DMS 273 treated with DMSO at 0.1 percent for 48 hours (cell line): ENCODE measurements around the gene MAP4.
A peak's percentile ranks its signal among the peaks of the same experiment; 100 is the strongest.

ENCODE experiments used
- DNase-seq: peaks from one replicate; lab custom pipeline; 2025; lab: John Stamatoyannopoulos, UW

The MAP4 gene

GRCh38 chr3:47971081-47971480 is 45.1 kb downstream of the MAP4 start:
- no peak for DNase-seq

GRCh38 chr3:47964740-47965139 is 51.5 kb downstream of the MAP4 start:
- no peak for DNase-seq

- DNase-seq, result no peak
Observed at GRCh38 chr3:47961815-47962606, 54.2 kb downstream of the MAP4 start.

DNA sequence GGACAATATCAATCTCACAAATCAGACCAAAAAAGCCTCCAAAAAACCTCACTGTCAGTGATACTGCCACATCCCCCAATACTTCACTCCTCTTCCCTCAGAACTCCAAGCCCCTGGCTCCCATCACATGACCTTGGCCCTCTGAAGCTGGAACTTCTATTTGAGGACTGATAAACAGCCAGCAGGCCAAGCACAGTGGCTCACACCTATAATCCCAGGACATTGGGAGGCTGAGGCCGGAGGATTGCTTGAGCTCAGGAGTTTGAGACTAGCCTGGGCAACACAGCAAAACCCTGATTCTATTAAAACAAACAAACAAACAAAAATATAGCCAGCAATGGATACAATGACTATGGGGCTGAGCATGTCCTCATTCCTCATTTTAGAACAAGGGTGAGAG is 55.2 kb downstream of the MAP4 start:
- no peak for DNase-seq

DNA sequence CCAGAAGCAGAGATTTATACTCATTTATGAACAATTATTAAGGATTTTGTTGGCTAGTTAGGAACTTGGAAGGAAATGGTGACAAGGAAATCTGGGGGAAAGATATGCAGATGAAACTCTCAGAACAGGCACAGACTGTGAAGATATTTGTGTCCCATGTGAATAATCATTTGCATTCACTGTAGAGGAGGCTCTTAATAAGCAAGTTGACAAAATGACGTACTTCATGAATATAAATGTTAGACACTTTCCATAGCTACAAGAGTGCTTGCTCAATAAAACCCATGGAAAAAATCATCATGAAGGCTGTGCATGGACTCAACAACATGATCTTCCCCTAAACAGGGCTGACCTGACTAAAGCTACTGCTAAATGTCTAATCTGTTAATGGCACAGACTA is 59.7 kb downstream of the MAP4 start:
- DNase-seq, result no peak

GRCh38 chr3:47954567-47954966 is 61.6 kb downstream of the MAP4 start:
- no peak for DNase-seq

- no peak for DNase-seq
Observed at GRCh38 chr3:47950453-47951169, 65.6 kb downstream of the MAP4 start.

DNA sequence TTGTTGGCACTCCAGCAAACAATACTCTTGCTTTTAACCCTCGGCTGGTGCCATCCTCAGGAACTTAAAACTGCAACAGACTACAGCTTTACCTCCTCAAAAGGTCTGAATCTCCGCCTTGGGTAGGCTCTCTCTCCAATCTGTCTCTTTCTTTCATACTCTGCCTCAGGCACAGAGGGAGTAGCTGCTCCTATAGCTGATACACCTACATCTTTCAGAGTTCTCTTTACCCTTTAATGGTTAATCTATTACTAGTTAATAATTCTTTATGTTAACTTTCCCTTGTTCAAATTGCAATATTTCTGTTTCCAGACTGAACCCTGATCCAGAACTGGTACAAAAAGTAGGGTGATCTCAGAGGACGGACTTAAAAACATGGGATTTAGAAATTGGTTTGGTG is 66.2 kb downstream of the MAP4 start:
- no peak for DNase-seq

DNA sequence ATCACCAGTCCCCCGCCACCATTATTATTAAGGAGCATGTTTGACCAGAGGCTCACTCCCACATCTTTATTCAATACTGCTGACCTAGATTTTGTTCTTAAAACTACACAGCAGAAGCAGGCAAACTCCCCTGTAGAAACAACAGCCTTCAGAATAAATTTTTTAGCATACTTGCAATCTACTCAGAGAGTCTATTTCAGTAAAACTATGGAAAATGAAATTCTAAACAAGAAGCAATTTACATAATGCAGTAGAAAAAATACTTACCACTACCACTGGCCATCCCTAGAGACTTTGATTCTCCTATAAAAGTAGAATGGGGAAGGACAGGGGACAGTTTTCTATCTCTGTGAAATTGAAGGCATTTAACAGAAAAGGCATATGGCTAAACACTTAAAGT is 76.0 kb downstream of the MAP4 start:
- no peak for DNase-seq

DNA sequence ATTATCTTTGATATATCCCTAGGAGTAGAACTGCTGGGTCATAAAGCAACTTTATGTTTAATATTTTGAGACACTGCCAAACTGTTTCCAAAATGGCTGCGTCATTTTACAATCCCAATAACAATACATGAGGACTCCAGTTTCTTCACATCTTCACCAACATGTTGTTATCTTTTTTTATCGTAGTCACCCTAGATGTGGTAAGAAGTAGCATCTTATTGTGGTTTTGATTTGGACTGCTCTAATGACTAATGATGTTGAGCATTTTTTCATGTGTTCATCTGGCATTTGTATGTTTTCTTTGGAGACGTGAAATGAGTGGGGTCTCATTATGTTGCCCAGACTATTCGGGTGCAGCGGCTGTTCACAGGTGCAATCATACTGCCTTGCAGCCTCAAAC is 83.8 kb downstream of the MAP4 start:
- DNase-seq, result no peak

- no peak for DNase-seq
Observed at GRCh38 chr3:47930979-47931378, 85.2 kb downstream of the MAP4 start.

DNA sequence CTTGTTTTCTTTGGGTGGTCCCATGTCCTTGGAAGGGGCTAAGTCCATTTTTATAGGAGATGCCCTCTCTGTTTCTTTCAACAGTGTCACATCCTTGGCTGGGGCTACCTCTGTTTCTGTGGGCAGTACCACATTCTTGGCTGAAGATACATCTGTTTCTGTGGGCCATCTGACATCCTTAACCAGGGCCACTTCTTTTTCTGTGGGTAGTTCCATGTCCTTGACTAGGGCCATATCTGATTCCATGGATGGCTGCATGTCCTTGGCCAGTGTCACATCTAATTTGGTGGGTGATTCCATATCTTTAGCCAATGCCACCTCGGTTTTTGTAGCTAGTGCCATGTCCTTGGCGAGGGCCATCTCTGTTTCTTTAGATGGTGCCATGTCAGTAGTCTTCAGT is 99.5 kb downstream of the MAP4 start:
- no peak for DNase-seq

DNA sequence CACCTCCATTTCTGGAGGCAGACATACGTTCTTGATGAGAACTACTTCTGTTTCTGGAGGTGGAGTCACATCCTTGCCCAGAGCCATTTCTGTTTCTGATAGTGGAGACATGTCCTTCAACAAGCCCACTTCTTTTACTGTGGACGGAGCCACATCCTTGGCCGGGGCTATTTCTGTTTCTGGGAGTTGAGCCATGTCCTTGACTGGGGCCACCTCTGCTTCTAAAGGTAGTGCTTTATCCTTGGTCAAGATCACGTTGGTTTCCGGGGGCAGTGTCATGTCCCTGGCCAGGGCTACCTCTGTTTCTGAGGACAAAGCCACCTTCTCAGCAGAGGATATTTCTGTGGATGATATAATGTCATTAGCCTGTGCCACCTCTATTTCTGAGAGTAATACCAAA is 100.0 kb downstream of the MAP4 start:
- DNase-seq, result no peak

DNA sequence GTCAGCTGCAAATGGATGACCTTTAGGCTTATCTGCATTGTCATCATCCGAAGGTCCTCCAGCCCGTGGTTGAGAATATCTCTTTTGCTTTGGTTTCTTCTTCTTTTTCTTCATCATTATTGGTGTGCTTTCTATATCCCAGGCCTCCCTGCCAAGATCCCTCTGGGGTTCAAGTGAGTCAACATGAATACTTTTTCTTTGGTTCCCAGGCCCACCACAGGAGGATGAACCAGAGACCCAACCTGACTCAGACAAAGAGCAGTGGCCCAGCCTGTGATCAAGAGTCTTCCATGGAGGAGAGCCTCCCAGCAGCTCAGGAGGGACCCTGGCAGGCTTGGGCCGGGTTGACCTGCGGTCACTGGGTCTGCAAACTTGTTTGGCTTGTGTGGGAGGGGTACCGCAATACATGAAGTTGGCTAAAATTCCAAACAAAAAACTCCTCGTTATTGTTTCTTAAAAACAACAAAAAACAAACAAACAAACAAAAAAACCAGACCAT is 104.2 kb downstream of the MAP4 start:
- DNase-seq, result no peak

DNA sequence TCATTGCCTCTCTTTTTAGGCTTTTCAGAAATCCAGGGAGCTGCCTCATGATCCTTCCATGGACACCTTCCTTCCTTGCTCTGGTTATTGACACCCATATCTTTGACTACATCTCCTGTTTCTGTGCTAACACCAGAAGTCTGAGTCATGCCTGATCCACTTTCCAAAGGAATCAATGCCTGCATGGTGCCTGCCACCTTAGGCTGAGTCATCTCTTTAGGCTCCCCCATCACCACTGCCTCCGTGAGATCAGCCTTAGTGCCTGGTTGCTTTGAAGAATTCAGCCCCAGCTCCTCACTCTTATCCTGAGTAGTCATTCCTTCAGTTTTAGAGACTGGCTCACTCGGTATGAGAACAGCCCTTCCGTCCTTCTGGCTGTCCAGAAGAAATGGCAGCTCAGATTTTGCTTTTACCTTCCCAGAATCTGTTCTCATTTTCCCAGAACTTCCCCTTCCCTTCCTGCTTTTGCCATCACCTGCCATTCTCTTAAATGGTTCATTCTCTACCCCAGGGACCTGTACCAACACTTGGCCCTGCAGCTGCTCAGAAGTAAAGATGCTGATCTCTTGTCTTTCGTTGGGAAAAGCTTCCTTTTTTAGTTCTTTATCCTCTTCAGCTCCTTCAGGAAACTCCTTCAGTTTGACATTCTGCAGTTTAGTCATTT is 105.3 kb downstream of the MAP4 start:
- DNase-seq, result no peak

GRCh38 chr3:47910233-47910632 is 106.0 kb downstream of the MAP4 start:
- peak; percentile 9 for DNase-seq

DNA sequence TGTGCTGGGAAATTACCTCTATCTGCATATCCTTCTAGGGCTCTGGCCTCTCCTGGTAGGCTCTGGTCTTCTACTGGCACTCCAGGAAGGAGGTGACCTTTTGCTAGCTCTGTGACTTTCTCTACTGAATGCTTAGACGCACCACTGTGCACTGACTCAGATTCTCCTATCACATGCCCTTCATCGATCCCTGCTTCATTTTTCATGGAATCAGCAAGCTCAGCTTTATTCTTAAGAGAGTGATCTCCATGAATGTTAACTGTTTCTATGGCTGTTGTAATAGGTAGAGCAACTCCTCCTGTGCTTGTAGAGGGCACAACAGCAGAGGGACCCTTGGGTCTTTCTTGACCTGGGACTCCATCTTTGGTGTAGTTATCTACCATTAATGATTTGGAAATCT is 106.6 kb downstream of the MAP4 start:
- DNase-seq, result no peak

- DNase-seq, result no peak
Observed at GRCh38 chr3:47908744-47909143, 107.5 kb downstream of the MAP4 start.

DNA sequence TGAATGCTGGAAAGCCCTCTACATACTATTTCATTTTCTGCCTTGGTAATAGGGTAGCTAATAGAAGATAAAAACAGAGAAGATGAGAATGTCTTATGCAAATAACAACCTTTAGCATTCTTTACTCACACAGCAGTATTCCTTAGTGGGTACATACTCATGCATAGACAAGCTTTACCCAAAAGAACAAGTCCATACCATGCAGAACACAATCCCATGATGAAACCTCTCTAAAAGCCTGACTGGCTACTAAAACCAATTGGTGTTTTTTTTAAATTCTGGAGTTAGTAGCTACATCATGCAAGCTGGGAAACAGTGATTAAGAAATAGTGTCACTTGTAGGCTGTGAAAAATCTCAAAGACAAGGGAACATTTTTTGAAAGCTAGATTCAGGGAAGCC is 108.4 kb downstream of the MAP4 start:
- no peak for DNase-seq

DNA sequence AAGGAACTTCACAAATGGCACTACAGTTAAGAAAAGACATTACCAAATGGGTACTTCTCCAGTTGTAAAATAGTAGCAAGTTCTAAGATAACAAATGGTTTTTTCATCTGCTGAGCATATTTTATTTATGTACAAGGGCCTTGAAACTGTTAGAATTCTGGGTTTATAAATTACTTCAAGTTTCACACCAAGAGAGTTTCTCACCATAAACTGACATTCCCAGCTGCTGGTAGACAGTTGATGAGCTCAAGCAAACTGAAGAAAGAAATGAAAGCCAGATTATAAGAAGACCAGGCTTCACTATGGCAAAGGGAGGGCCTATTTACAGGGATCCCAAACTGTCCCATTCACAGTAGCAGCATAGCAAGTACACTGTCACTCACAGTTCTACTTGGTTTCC is 113.5 kb downstream of the MAP4 start:
- no peak for DNase-seq

DNA sequence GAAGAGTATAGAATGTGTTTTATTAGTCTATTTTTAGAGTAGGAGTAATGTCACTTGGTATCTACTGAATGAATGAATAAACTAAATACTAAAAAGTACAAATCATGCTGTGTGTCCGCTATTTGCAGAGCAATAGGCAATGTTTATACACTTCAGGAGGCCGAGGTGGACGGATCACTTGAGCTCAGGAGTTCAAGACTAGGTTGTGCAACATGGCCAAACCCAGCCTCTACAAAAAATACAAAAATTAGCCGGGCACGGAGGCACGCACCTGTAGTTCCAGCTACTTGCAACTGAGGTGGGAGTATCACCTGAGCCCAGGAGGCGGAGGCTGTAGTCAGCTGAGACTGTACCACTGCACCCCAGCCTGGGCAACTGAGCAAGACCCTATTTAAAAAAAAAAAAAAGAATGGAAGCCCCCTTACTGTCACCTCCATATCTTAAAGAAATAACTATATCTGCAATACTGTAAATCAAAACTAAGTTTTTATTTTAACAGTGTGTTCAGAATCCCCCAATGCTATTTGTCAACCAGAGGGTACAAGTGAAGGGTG is 114.9 kb downstream of the MAP4 start:
- no peak for DNase-seq

- DNase-seq, result no peak
Observed at GRCh38 chr3:47899495-47900108, 116.6 kb downstream of the MAP4 start.
